Inflammatory macrophage (primary cell): ENCODE results near the gene ATXN10.
A peak's percentile ranks its signal among the peaks of the same experiment; 100 is the strongest.

Source experiments
- DNase-seq, 2 donors: peaks; one replicate each; pipeline ENCODE4 v3.0.0-alpha.2; 2020 to 2022
- total RNA-seq, 18 experiments: gene quantifications; one replicate each; lab custom pipeline; 2026; ENCODE audit warnings: mixed read lengths in 6 of 18, inconsistent platforms in 2 of 18; lab: John Stamatoyannopoulos, UW

Gene ATXN10, protein sequence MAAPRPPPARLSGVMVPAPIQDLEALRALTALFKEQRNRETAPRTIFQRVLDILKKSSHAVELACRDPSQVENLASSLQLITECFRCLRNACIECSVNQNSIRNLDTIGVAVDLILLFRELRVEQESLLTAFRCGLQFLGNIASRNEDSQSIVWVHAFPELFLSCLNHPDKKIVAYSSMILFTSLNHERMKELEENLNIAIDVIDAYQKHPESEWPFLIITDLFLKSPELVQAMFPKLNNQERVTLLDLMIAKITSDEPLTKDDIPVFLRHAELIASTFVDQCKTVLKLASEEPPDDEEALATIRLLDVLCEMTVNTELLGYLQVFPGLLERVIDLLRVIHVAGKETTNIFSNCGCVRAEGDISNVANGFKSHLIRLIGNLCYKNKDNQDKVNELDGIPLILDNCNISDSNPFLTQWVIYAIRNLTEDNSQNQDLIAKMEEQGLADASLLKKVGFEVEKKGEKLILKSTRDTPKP
- 18.3 to 58.5 (median 40.2) reads per million in 18 experiments for total RNA-seq

DNA sequence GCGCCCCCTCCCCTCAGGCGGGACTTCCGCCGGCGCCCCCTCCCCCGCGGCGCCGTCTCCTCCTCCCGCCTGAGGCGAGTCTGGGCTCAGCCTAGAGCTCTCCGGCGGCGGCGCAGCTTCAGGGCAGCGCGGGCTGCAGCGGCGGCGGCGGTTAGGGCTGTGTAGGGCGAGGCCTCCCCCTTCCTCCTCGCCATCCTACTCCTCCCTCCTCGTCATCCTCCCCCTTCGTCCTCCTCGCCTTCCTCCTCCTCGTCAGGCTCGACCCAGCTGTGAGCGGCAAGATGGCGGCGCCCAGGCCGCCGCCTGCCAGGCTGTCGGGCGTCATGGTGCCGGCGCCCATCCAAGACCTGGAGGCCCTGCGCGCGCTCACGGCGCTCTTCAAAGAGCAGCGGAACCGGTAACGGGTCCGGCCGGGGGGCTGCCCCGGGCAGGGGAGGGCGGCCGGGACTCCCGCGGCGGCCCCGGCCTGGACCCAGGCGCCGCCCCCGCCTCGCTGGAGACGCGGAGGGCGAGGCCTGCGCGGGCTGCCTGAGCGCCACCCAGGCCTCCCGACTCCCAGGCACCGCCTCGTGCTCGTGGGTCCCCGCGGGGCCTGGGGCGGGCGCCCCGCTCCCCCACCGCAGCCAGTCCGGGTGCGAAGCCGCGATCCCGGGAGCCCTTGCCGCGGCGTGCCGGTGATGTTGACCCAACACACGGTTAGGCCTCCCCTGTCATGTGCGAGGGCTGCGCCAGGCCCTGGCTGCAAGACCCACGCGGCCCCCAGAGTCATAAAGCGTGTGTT lies at the start of gene ATXN10:
ATXN10 (plus strand) TSS at position 52 of the 781 bp plus-strand sequence; CDS start at position 282, 230 bp downstream.
- peak; percentile 60 to 61 for DNase-seq

GRCh38 chr22:45621836-45622600 lies 49.6 kb upstream of the ATXN10 start:
- DNase-seq, result no peak

DNA sequence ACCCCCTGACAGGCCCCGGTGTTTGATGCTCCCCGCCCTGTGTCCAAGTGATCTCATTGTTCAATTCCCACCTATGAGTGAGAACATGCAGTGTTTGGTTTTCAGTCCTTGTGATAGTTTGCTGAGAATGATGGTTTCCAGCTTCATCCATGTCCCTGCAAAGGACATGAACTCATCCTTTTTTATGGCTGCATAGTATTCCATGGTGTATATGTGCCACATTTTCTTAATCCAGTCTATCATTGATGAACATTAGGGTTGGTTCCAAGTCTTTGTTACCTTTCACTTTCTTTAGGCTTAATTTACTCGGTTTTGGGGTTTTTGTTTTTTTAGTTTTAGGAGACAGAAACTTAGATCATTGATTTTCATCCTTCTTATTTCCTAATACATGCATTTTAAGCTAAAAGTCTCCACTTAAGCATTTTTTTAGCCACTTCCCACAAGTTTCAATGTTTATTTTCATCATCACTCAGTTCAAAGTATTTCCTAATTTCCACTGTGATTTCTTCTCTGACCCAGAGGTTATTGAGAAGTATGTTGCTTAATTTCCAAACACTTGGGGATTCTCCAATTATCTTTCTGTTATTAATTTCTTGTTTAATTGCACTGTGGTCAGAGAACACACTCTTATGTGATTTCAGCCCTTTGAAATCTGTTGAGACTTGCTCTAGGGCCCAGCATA lies 48.0 kb upstream of the ATXN10 start:
- DNase-seq, result peak; percentile 9 to 81

DNA sequence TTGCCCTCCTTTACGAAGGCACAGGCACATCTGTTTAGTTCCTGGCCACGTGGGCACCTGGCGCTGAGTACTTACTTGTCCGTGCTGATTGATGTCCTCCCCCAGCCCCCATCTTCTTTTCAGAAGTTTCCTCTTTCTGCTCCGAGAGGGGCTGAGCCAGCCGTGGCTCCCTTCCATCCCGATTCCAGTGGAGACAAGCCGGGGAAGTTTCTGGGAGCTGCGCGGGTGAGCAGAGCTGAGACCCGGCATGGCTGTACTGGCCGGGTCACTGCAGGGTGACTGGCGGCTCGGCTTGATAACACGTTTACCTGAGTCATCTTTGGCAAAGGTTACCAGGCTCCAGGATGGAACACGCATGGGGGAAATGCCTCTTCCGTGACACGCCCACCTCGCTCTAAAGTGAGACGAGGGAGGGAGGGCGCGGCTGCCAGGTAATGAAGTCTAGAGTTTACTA lies 45.4 kb upstream of the ATXN10 start:
- no peak for DNase-seq

DNA sequence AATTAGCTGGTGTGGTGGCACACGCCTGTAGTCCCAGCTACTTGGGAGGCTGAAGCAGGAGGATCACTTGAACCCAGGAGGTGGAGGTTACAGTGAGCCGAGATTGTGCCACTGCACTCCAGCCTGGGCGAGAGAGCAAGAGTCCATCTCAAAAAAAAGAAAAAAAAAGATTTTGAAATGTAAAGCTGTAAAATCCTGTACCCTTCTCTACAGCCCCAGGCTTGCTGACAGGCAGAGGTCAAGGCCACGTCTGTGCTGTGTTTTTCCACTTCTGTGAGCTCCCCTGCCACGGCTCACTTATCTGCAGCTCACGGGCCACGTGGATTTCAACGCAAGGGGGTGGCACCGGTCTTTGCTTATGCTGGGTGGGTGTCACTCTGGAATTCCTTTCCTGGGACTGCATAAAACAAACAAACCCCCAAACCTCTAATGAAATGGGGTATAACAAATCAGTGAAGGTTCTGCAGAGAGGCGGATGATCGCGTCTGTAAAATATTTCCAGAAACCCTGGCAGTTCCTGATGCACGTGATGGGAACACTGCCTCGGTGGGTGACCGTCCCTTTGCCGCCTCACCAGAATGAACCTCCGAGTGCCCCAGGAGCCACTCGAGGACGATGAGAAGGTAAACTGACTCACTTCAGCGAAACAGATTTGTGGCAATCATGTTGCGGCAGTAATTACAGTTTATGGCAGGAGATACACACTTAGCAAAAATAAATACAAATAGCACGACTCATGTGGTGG lies 44.0 kb upstream of the ATXN10 start:
- DNase-seq, result no peak

DNA sequence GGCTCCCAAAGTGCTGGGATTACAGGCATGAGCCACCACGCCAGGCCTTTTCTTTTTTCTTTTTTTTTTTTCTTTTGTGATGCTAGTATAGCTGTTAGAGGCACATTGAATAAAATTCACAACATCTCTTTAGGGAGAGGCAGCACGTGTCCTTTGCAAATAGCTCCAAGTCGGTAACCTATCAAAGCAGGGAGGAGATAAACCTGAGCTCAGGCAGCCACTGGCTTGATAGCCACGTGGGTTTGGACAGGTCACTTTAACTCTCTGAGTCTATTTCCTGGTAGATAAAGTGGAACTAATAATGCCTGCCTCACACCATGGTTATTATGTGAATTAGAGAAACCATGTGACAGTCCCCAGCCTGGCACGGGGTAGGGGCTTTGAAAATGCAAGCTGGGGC lies 43.1 kb upstream of the ATXN10 start:
- DNase-seq, result no peak

- no peak for DNase-seq
Observed at GRCh38 chr22:45629469-45630089, 42.1 kb upstream of the ATXN10 start.

GRCh38 chr22:45630436-45630835 lies 41.2 kb upstream of the ATXN10 start:
- DNase-seq, result no peak

DNA sequence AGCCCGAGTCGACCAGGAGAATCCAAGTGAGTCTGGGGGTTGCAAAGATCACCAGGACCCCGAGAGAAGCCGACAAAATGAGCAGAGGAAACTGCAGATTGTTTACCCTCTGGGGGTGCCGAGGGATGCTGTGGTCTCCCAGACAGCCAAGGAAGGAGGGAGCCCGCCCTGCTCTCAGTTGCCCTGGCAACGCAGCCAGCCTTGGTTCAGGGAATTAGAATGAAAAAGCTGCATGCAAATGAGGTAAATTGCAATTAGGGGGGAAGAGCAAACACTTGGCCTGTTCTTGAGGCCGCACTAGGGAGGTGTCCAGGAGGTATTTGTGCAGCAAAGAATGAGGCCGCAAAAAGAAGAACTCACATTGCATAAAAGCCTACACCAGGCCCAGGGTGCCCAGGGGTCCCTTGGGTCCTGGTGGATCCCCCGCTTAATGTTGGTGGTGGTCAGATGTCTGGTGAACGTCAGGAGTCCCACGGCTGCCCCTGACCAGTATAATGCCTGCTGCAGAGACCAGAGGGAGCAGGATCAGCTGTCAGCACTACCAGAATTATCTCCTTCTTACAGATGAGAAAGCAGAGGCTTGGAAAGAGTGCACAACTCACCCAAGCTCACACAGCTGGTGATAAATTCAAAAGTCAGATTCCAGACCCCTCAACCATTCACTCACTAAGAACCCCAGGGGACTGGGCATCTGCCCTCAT lies 40.3 kb upstream of the ATXN10 start:
- DNase-seq, result no peak

DNA sequence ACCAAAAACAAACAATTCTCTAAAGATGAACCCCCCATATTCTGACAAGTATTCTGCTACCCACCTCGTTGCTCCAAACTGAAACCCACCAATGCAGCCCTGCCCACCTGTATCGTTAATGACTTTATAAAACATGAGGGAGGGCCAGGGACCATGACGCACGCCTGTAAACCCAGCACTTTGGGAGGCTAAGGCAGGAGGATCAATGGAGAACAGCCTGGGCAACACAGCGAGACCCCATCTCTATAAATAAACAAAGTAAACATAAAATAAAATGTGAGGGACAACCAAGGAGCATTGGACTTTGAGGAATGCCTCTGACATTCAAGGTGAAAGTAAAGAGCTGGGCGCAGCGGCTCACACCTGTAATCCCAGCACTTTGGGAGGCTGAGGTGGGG lies 39.8 kb upstream of the ATXN10 start:
- no peak for DNase-seq

- DNase-seq, result no peak
Observed at GRCh38 chr22:45632791-45633515, 38.7 kb upstream of the ATXN10 start.

GRCh38 chr22:45636683-45637082 lies 35.0 kb upstream of the ATXN10 start:
- no peak for DNase-seq

- DNase-seq, result no peak
Observed at GRCh38 chr22:45638197-45638596, 33.4 kb upstream of the ATXN10 start.

- peak; percentile 44 to 68 for DNase-seq
Observed at GRCh38 chr22:45638834-45639746, 32.5 kb upstream of the ATXN10 start.

DNA sequence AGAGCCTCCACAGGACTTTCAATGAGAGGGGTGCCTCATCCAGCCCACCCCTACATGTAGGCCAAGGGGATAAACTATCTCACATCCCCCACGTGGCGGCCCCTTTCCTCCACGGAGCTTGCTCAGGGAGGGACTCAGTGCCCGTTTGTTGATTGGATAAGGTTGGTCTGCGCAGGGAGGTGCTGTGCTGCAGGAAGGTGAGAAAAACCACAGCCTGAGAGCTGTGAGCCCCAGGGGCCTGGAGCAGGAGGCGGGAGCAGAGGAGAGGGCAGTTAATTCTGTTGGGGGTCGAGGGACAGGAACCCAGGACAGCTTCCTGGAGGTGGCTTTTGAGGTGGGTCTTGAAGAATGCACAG lies 31.9 kb upstream of the ATXN10 start:
- DNase-seq, result no peak

- DNase-seq, result no peak
Observed at GRCh38 chr22:45640291-45640940, 31.2 kb upstream of the ATXN10 start.

GRCh38 chr22:45640941-45641621 lies 30.6 kb upstream of the ATXN10 start:
- DNase-seq, result no peak
